ENCODE data around the gene IAPP. TPM values are rescaled to one million over a fixed set of nuclear protein-coding genes. Genes with fewer than 3 reads are reported as not detected.
"Not testable (repeated sequence)": the region's sequence is repeated elsewhere in the genome, so short reads cannot be mapped to it uniquely, and the experiment has no call there.

The IAPP gene
- total and polyA plus RNA-seq, 7 experiments from 2014 or later, result not detected

GRCh38 chr12:21392384-21392783, 19.7 kb downstream of the IAPP start:
- CTCF ChIA-PET, result no interaction called here
- POLR2A ChIA-PET, result interaction anchor here (0.5 kb wide), 1 partner anchor 305 kb away, joined by 3 read pairs; no protein-coding TSS in a partner anchor
- Mint-ChIP-seq H3K27me3 (peaks cover 7 to 42% (median 19%) of the 10 kb centered on the region in 5 donors), H3K9me3 (peaks cover 0 to 7% (median 2%) of the 10 kb centered on the region in 11 donors), H3K4me1 (peaks cover 0 to 12% (median 9%) of the 10 kb centered on the region in 7 donors), H3K27ac (no peak overlapping the region), H3K36me3 (peaks cover 0 to 6% (median 0%) of the 10 kb centered on the region in 5 donors), H3K4me3 (no peak overlapping the region)
- H3K4me3 ChIP-seq (ENCODE audit: low read length), result no peak overlapping the region
- H3K9me3 ChIP-seq (ENCODE audit: control insufficient read depth in 2 of 3, low read length in 3 of 3), result no peaks in the 10 kb centered on the region
- DNase-seq (no peak), ATAC-seq (no peak)
- H3K36me3 ChIP-seq (ENCODE audit: control insufficient read depth in 2 of 3, insufficient read depth in 3 of 3, low read length in 3 of 3), result no peaks in the 10 kb centered on the region
- H3K4me1 ChIP-seq (ENCODE audit: control insufficient read depth in 2 of 2, insufficient read depth in 2 of 2, low read length in 2 of 2), result no peaks in the 10 kb centered on the region
- no peaks in the 10 kb centered on the region for H3K27me3 ChIP-seq (ENCODE audit: control insufficient read depth in 2 of 2, insufficient read depth in 2 of 2, low read length in 2 of 2)
- intact Hi-C loops (cut with micrococcal nuclease), result no loop called here
- no peak overlapping the region for H3K27ac ChIP-seq (ENCODE audit: low read depth, low read length)

GRCh38 chr12:21394828-21395626, 22.3 kb downstream of the IAPP start:
- H3K4me1 Mint-ChIP-seq, result peaks cover 0 to 12% (median 9%) of the 10 kb centered on the region in 7 donors
- H3K36me3 Mint-ChIP-seq; H3K27me3 ChIP-seq (ENCODE audit: control insufficient read depth in 2 of 2, insufficient read depth in 2 of 2, low read length in 2 of 2); POLR2A ChIA-PET; H3K36me3 ChIP-seq (ENCODE audit: control insufficient read depth in 2 of 3, insufficient read depth in 3 of 3, low read length in 3 of 3); H3K4me1 ChIP-seq (ENCODE audit: control insufficient read depth in 2 of 2, insufficient read depth in 2 of 2, low read length in 2 of 2); H3K4me3 ChIP-seq (ENCODE audit: low read length); CTCF ChIA-PET; intact Hi-C loops (cut with micrococcal nuclease); H3K4me3 Mint-ChIP-seq; H3K27ac Mint-ChIP-seq; DNase-seq; H3K9me3 ChIP-seq (ENCODE audit: control insufficient read depth in 2 of 3, low read length in 3 of 3); H3K27ac ChIP-seq (ENCODE audit: low read depth, low read length); H3K9me3 Mint-ChIP-seq; ATAC-seq: not testable (repeated sequence)
- H3K27me3 Mint-ChIP-seq, result peaks cover 7 to 31% (median 15%) of the 10 kb centered on the region in 5 donors

GRCh38 chr12:21413369-21414277, 40.9 kb downstream of the IAPP start:
- intact Hi-C loops (cut with micrococcal nuclease), result no loop called here
- Mint-ChIP-seq H3K27ac (no peak overlapping the region), H3K4me1 (peaks cover 0 to 2% (median 0%) of the 10 kb centered on the region in 7 donors), H3K9me3 (no peaks in the 10 kb centered on the region), H3K4me3 (no peak overlapping the region), H3K27me3 (peaks cover 18 to 32% (median 26%) of the 10 kb centered on the region in 5 donors), H3K36me3 (no peaks in the 10 kb centered on the region)
- POLR2A ChIA-PET, result no interaction called here
- CTCF ChIA-PET, result no interaction called here
- Histone ChIP-seq H3K9me3 (ENCODE audit: control insufficient read depth in 2 of 3, low read length in 3 of 3) (no peaks in the 10 kb centered on the region), H3K4me3 (ENCODE audit: low read length) (no peak overlapping the region), H3K4me1 (ENCODE audit: control insufficient read depth in 2 of 2, insufficient read depth in 2 of 2, low read length in 2 of 2) (no peaks in the 10 kb centered on the region), H3K27ac (ENCODE audit: low read depth, low read length) (no peak overlapping the region), H3K36me3 (ENCODE audit: control insufficient read depth in 2 of 3, insufficient read depth in 3 of 3, low read length in 3 of 3) (no peaks in the 10 kb centered on the region), H3K27me3 (ENCODE audit: control insufficient read depth in 2 of 2, insufficient read depth in 2 of 2, low read length in 2 of 2) (no peaks in the 10 kb centered on the region)
- DNase-seq (no peak), ATAC-seq (no peak)

GRCh38 chr12:21416511-21417121, 43.9 kb downstream of the IAPP start:
- ATAC-seq (no peak), DNase-seq (no peak)
- peaks cover 18 to 29% (median 20%) of the 10 kb centered on the region in 5 donors for H3K27me3 Mint-ChIP-seq
- Histone ChIP-seq H3K27ac (ENCODE audit: low read depth, low read length) (no peak overlapping the region), H3K36me3 (ENCODE audit: control insufficient read depth in 2 of 3, insufficient read depth in 3 of 3, low read length in 3 of 3) (no peaks in the 10 kb centered on the region), H3K4me3 (ENCODE audit: low read length) (no peak overlapping the region), H3K27me3 (ENCODE audit: control insufficient read depth in 2 of 2, insufficient read depth in 2 of 2, low read length in 2 of 2) (no peaks in the 10 kb centered on the region), H3K9me3 (ENCODE audit: control insufficient read depth in 2 of 3, low read length in 3 of 3) (no peaks in the 10 kb centered on the region), H3K4me1 (ENCODE audit: control insufficient read depth in 2 of 2, insufficient read depth in 2 of 2, low read length in 2 of 2) (no peaks in the 10 kb centered on the region)
- POLR2A ChIA-PET, result no interaction called here
- intact Hi-C loops (cut with micrococcal nuclease), result no loop called here
- H3K9me3 Mint-ChIP-seq, result no peaks in the 10 kb centered on the region
- CTCF ChIA-PET, result interaction anchor here (0.7 kb wide), 1 partner anchor 572 kb away, joined by 3 read pairs; no protein-coding TSS in a partner anchor
- H3K27ac Mint-ChIP-seq, result no peak overlapping the region
- H3K4me3 Mint-ChIP-seq, result no peak overlapping the region
- no peaks in the 10 kb centered on the region for H3K36me3 Mint-ChIP-seq
- H3K4me1 Mint-ChIP-seq, result peaks cover 0 to 2% (median 0%) of the 10 kb centered on the region in 7 donors

GRCh38 chr12:21418398-21418797, 45.7 kb downstream of the IAPP start:
- H3K4me1 Mint-ChIP-seq; H3K4me3 Mint-ChIP-seq; CTCF ChIA-PET; H3K4me3 ChIP-seq (ENCODE audit: low read length); H3K36me3 Mint-ChIP-seq; ATAC-seq; intact Hi-C loops (cut with micrococcal nuclease); H3K27ac ChIP-seq (ENCODE audit: low read depth, low read length); H3K27me3 ChIP-seq (ENCODE audit: control insufficient read depth in 2 of 2, insufficient read depth in 2 of 2, low read length in 2 of 2); DNase-seq; H3K36me3 ChIP-seq (ENCODE audit: control insufficient read depth in 2 of 3, insufficient read depth in 3 of 3, low read length in 3 of 3); H3K9me3 ChIP-seq (ENCODE audit: control insufficient read depth in 2 of 3, low read length in 3 of 3); H3K9me3 Mint-ChIP-seq; H3K4me1 ChIP-seq (ENCODE audit: control insufficient read depth in 2 of 2, insufficient read depth in 2 of 2, low read length in 2 of 2); H3K27ac Mint-ChIP-seq: not testable (repeated sequence)
- peaks cover 18 to 33% (median 20%) of the 10 kb centered on the region in 5 donors for H3K27me3 Mint-ChIP-seq
- POLR2A ChIA-PET, result interaction anchor here (0.5 kb wide), 1 partner anchor 12 kb away, joined by 3 read pairs; no protein-coding TSS in a partner anchor

GRCh38 chr12:21419009-21419699, 46.5 kb downstream of the IAPP start:
- POLR2A ChIA-PET, result not testable (repeated sequence)

More at GRCh38 chr12:21419009-21419699, 46.5 kb downstream of the IAPP start:
- H3K4me3 Mint-ChIP-seq; H3K4me3 ChIP-seq (ENCODE audit: low read length); H3K4me1 ChIP-seq (ENCODE audit: control insufficient read depth in 2 of 2, insufficient read depth in 2 of 2, low read length in 2 of 2); ATAC-seq; intact Hi-C loops (cut with micrococcal nuclease); H3K36me3 ChIP-seq (ENCODE audit: control insufficient read depth in 2 of 3, insufficient read depth in 3 of 3, low read length in 3 of 3); DNase-seq; H3K4me1 Mint-ChIP-seq; H3K27ac Mint-ChIP-seq; H3K9me3 Mint-ChIP-seq; H3K27me3 ChIP-seq (ENCODE audit: control insufficient read depth in 2 of 2, insufficient read depth in 2 of 2, low read length in 2 of 2); H3K36me3 Mint-ChIP-seq; H3K9me3 ChIP-seq (ENCODE audit: control insufficient read depth in 2 of 3, low read length in 3 of 3); CTCF ChIA-PET; H3K27ac ChIP-seq (ENCODE audit: low read depth, low read length): not testable (repeated sequence)
- H3K27me3 Mint-ChIP-seq, result peaks cover 18 to 33% (median 20%) of the 10 kb centered on the region in 5 donors

All from naive thymus-derived CD4-positive, alpha-beta T cell (primary cell).